Measurements from ENCODE around the gene ZNF622. TPM values are rescaled to one million over a fixed set of nuclear protein-coding genes. Genes with fewer than 3 reads are reported as not detected.

Gene ZNF622
- total and polyA plus RNA-seq, 8 donors, result 19.7 to 29.5 (median 20.8) TPM

GRCh38 chr5:16406630-16407029 is 59.0 kb downstream of the ZNF622 start:
- no peaks in the 10 kb centered on the region for H3K9me3 ChIP-seq
- ATAC-seq, result no peak
- no peaks in the 10 kb centered on the region for H3K4me1 ChIP-seq
- intact Hi-C loops (cut with DNase I), result no loop called here
- H3K4me3 ChIP-seq, result no peak overlapping the region
- H3K27ac ChIP-seq, result no peak overlapping the region
- no peak for TF ChIP-seq CTCF (IDR thresholded peaks at IDR 0.05)
- H3K36me3 ChIP-seq, result no peaks in the 10 kb centered on the region
- no peaks in the 10 kb centered on the region for H3K27me3 ChIP-seq
- no peak for DNase-seq

DNA sequence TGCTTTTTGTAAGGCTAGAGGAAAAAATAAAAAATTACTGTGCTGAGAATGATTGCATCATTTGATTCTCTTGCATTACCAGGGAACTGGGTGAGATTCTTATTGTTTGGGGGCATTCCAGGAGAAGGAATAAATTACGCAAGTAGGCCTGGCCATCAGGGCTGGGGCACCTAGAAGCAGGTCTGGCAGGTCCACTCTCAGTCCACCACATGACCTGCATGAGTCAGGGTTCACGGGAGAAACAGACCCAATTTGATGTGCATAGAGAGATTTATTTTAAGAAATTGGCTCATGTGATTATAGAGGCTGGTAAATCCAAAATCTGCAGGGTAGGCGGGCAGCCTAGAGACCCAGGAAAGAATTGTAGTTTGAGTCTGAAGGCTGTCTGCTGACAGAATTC is 59.6 kb downstream of the ZNF622 start:
- TF ChIP-seq CTCF (IDR thresholded peaks at IDR 0.05), result no peak
- DNase-seq (no peak), ATAC-seq (no peak)
- Histone ChIP-seq H3K36me3 (no peaks in the 10 kb centered on the region), H3K27ac (no peak overlapping the region), H3K4me3 (no peak overlapping the region), H3K4me1 (no peaks in the 10 kb centered on the region), H3K9me3 (peaks cover 0 to 1% of the 10 kb centered on the region in 2 donors), H3K27me3 (no peaks in the 10 kb centered on the region)
- intact Hi-C loops (cut with DNase I), result no loop called here

Other genes with a start within 250 kb of the ZNF622 start
- gene RETREG1, start 151.2 kb upstream of the ZNF622 start, total RNA-seq, result 10 to 100 TPM; 14.9 to 26.0 TPM
- gene RETREG1, start 151.2 kb upstream of the ZNF622 start, polyA plus RNA-seq (ENCODE audit: insufficient read length in 6 of 6), result 1 to 10 TPM; 1.9 to 2.7 (median 2.4) TPM